DOHH2 (cell line): ENCODE measurements around the gene ANKMY1.

Experiments used
- H3F3A ChIP-seq: fragments of 200-600 bp; sonication (generic), shearing (Covaris generic); 2 replicates; pipeline ENCODE4 v1.6.0; 2016; ENCODE audit warnings: antibody characterized with exemption, mild to moderate bottlenecking; ENCODE audit not compliant: control insufficient read depth, insufficient read depth
- H3K27ac ChIP-seq: fragments of 200-600 bp; sonication (generic); 2 replicates; pipeline ENCODE4 v1.5.1; 2014; ENCODE audit warnings: low read depth, mild to moderate bottlenecking, low read length, moderate library complexity
- H3K27me3 ChIP-seq: fragments of 200-600 bp; sonication (generic); 2 replicates; pipeline ENCODE4 v1.6.1; 2014; ENCODE audit warnings: mild to moderate bottlenecking, low read length, mixed read lengths; ENCODE audit not compliant: control insufficient read depth
- H3K36me3 ChIP-seq: fragments of 200-600 bp; sonication (generic); 2 replicates; pipeline ENCODE4 v1.6.1; 2014; ENCODE audit warnings: mild to moderate bottlenecking, low read length, moderate library complexity, mixed read lengths; ENCODE audit not compliant: control insufficient read depth
- H3K4me1 ChIP-seq: fragments of 200-600 bp; sonication (generic); 2 replicates; pipeline ENCODE4 v1.6.1; 2014; ENCODE audit warnings: mild to moderate bottlenecking, low read length, mixed read lengths; ENCODE audit not compliant: control insufficient read depth
- H3K4me2 ChIP-seq: fragments of 200-600 bp; sonication (generic); 2 replicates; pipeline ENCODE4 v1.6.0; 2014; ENCODE audit warnings: mild to moderate bottlenecking, low read length, moderate library complexity
- H3K4me3 ChIP-seq: fragments of 200-600 bp; sonication (generic); 2 replicates; pipeline ENCODE4 v1.5.1; 2014; ENCODE audit warnings: mild to moderate bottlenecking, low read length, mixed read lengths
- H3K79me2 ChIP-seq: fragments of 200-600 bp; sonication (generic); 2 replicates; pipeline ENCODE4 v1.6.1; 2014; ENCODE audit warnings: mild to moderate bottlenecking, low read length, mixed read lengths; ENCODE audit not compliant: control insufficient read depth
- H3K9me2 ChIP-seq: fragments of 200-600 bp; sonication (generic); replicated peaks from 2 replicates; pipeline ENCODE4 v1.6.1; 2014; ENCODE audit warnings: mild to moderate bottlenecking, low read length, mixed read lengths; ENCODE audit not compliant: control insufficient read depth
- H3K9me3 ChIP-seq: fragments of 200-600 bp; sonication (generic); 2 replicates; pipeline ENCODE4 v1.6.1; 2014; ENCODE audit warnings: antibody characterized with exemption, low read length, mixed read lengths; ENCODE audit not compliant: control insufficient read depth, insufficient read depth
- H4K20me1 ChIP-seq: fragments of 200-600 bp; sonication (generic); 2 replicates; pipeline ENCODE4 v1.6.0; 2014; ENCODE audit warnings: low read depth, mild to moderate bottlenecking, antibody characterized with exemption, low read length, moderate library complexity; ENCODE audit not compliant: control insufficient read depth, insufficient read depth
- EZH2phosphoT487 ChIP-seq: fragments of 200-600 bp; sonication (generic); IDR thresholded peaks from 2 replicates; pipeline ENCODE4 v1.6.1; 2017; ENCODE audit warnings: borderline replicate concordance, mild to moderate bottlenecking, antibody characterized with exemption, low read length, moderate library complexity, mixed read lengths
- TF ChIP-seq, protein P1 (sequence below): fragments of 200-600 bp; sonication (generic); IDR thresholded peaks from one replicate; pipeline ENCODE4 v1.5.1; 2014; ENCODE audit warnings: antibody characterized with exemption, mild to moderate bottlenecking, low read depth, low read length; ENCODE audit not compliant: poor library complexity, severe bottlenecking

ANKMY1 gene

DNA sequence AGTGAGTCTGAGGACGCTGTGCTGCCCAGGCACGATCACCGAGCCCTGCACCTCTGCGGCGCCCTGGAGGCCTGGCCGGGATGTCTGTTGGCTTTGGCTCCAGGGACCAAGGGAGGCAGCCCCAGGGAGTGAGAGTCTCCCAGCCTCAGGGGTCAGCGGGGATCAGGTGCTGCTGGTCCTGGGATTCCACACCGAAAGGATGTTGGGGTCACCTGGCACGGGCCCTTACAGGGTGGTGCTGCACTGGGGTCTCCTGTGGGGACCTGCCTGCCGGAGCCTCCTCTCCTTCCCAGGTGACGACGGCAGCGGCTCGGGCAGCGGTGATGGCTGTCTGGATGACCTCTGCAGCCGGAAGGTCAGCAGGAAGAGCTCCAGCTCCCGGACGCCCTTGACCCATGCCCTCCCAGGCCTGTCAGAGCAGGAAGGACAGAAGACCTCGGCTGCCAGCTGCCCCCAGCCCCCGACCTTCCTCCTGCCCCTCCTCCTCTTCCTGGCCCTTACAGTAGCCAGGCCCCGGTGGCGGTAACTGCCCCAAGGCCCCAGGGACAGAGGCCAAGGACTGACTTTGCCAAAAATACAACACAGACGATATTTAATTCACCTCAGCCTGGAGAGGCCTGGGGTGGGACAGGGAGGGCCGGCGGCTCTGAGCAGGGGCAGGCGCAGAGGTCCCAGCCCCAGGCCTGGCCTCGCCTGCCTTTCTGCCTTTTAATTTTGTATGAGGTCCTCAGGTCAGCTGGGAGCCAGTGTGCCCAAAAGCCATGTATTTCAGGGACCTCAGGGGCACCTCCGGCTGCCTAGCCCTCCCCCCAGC, 91.8 kb downstream of the ANKMY1 start:
- Histone ChIP-seq H3K27ac (no peak overlapping the region), H3K4me2 (no peak overlapping the region), H4K20me1 (no peaks in the 10 kb centered on the region), H3K27me3 (no peaks in the 10 kb centered on the region), H3K36me3 (no peaks in the 10 kb centered on the region), H3K4me3 (no peak overlapping the region), H3K9me2 (no peaks in the 10 kb centered on the region), H3K79me2 (no peaks in the 10 kb centered on the region), H3F3A (no peaks in the 10 kb centered on the region), H3K9me3 (no peaks in the 10 kb centered on the region), H3K4me1 (no peaks in the 10 kb centered on the region)
- no peak for TF ChIP-seq EZH2phosphoT487
- TF ChIP-seq, protein P1, sequence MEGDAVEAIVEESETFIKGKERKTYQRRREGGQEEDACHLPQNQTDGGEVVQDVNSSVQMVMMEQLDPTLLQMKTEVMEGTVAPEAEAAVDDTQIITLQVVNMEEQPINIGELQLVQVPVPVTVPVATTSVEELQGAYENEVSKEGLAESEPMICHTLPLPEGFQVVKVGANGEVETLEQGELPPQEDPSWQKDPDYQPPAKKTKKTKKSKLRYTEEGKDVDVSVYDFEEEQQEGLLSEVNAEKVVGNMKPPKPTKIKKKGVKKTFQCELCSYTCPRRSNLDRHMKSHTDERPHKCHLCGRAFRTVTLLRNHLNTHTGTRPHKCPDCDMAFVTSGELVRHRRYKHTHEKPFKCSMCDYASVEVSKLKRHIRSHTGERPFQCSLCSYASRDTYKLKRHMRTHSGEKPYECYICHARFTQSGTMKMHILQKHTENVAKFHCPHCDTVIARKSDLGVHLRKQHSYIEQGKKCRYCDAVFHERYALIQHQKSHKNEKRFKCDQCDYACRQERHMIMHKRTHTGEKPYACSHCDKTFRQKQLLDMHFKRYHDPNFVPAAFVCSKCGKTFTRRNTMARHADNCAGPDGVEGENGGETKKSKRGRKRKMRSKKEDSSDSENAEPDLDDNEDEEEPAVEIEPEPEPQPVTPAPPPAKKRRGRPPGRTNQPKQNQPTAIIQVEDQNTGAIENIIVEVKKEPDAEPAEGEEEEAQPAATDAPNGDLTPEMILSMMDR = no peak

DNA sequence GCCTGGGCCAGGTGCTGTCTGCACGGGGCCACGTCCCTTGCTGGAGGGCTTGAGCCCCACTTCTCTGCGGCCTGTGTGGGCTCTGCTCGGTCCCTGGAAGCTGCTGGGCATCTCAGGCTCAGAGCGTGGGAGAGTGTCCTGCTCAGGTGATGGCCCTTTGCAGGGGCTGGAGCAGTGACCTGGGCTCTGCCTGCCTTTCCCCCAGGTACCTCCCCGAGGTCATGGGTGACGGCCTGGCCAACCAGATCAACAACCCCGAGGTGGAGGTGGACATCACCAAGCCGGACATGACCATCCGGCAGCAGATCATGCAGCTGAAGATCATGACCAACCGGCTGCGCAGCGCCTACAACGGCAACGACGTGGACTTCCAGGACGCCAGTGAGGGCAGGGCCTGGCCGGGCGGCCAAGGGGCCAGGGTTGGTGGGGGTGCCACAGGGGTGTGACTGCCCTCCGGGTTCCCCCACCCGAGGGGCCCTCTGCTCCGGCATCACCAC, 92.5 kb downstream of the ANKMY1 start:
- H3K9me2 ChIP-seq = no peaks in the 10 kb centered on the region
- no peak overlapping the region for H3K4me3 ChIP-seq
- no peak overlapping the region for H3K27ac ChIP-seq
- H3K4me2 ChIP-seq = no peak overlapping the region
- H3K4me1 ChIP-seq = no peaks in the 10 kb centered on the region
- no peaks in the 10 kb centered on the region for H3K36me3 ChIP-seq
- no peaks in the 10 kb centered on the region for H3K9me3 ChIP-seq
- no peaks in the 10 kb centered on the region for H4K20me1 ChIP-seq
- no peaks in the 10 kb centered on the region for H3K27me3 ChIP-seq
- no peaks in the 10 kb centered on the region for H3F3A ChIP-seq
- TF ChIP-seq, protein P1 = no peak
- no peak for TF ChIP-seq EZH2phosphoT487
- H3K79me2 ChIP-seq = no peaks in the 10 kb centered on the region

DNA sequence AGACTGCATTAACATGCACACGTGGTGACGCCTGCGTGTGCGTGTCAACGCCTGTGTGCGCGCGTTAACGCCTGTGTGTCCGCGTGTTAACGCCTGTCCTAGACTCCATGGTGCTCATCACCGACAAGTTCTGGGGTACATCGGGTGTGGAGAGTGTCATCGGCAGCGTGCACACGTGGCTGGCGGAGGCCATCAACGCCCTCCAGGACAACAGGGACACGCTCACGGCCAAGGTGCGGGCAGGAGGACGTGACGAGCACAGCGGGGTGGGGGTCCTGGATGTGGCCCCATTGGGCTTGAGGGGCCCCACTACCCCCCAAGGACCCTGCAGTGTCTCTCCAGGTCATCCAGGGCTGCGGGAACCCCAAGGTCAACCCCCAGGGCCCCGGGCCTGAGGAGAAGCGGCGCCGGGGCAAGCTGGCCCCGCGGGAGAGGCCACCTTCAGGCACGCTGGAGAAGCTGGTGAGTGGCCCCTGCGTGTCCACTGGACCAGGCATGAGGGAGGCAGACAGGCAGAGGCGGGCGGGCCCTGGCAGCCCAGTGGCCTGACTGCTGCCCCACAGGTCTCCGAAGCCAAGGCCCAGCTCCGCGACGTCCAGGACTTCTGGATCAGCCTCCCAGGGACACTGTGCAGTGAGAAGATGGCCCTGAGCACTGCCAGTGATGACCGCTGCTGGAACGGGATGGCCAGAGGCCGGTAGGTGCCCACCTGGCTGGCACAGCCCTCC, 93.1 kb downstream of the ANKMY1 start:
- Histone ChIP-seq H3K9me3 (no peaks in the 10 kb centered on the region), H3K4me1 (no peaks in the 10 kb centered on the region), H3K4me3 (no peak overlapping the region), H3K36me3 (no peaks in the 10 kb centered on the region), H3K4me2 (no peak overlapping the region), H3K9me2 (no peaks in the 10 kb centered on the region), H4K20me1 (no peaks in the 10 kb centered on the region), H3F3A (no peaks in the 10 kb centered on the region), H3K79me2 (no peaks in the 10 kb centered on the region), H3K27ac (no peak overlapping the region), H3K27me3 (no peaks in the 10 kb centered on the region)
- no peak for TF ChIP-seq EZH2phosphoT487
- TF ChIP-seq, protein P1 = no peak
